HepG2 (cell line): ENCODE measurements around the gene TFB1M. TPM values are rescaled to one million over a fixed set of nuclear protein-coding genes. Genes with fewer than 3 reads are reported as not detected.

Source experiments
- IKZF4 ChIP-seq: sonication (generic); formaldehyde crosslinking; IDR thresholded peaks from 2 replicates; pipeline ENCODE4 v1.5.1; 2020; ENCODE audit warnings: borderline replicate concordance, mild to moderate bottlenecking, low read depth, missing genetic modification reagents; ENCODE audit errors: not compliant biosample characterization
- MZF1 ChIP-seq: sonication (generic); formaldehyde crosslinking; IDR thresholded peaks from 2 replicates; pipeline ENCODE4 v1.8.1; 2023; ENCODE audit warnings: mild to moderate bottlenecking, missing genetic modification reagents, borderline replicate concordance
- POLR2AphosphoS5 ChIP-seq: IDR thresholded peaks from 2 replicates; pipeline ENCODE4 v1.6.1; 2012; ENCODE audit warnings: low read depth, low read length
- POLR2G ChIP-seq: fragments of 200-400 bp; formaldehyde crosslinking; IDR thresholded peaks from 2 replicates; pipeline ENCODE4 v1.6.1; 2018; ENCODE audit warnings: mild to moderate bottlenecking, low read depth, low read length, moderate library complexity
- RAD21 ChIP-seq: fragments of 450-650 bp; formaldehyde crosslinking; IDR thresholded peaks from 2 replicates; pipeline ENCODE4 v1.5.0; 2020; ENCODE audit warnings: mild to moderate bottlenecking
- RBM22 ChIP-seq: fragments of 200-400 bp; formaldehyde crosslinking; optimal IDR thresholded peaks from 2 replicates; pipeline ENCODE3; 2017; ENCODE audit warnings: mild to moderate bottlenecking, low read length, moderate library complexity
- TOPORS ChIP-seq: sonication (generic); formaldehyde crosslinking; IDR thresholded peaks from 2 replicates; pipeline ENCODE4 v1.8.0; 2023; ENCODE audit warnings: mild to moderate bottlenecking, missing genetic modification reagents
- YEATS2 ChIP-seq: sonication (generic); formaldehyde crosslinking; IDR thresholded peaks from 2 replicates; pipeline ENCODE4 v1.4.0; 2020; ENCODE audit warnings: missing genetic modification reagents, borderline replicate concordance
- ZFX ChIP-seq: sonication (generic); formaldehyde crosslinking; IDR thresholded peaks from 2 replicates; pipeline ENCODE4 v1.4.0; 2020; ENCODE audit warnings: mild to moderate bottlenecking, low read depth, missing genetic modification reagents, moderate library complexity
- ZNF124 ChIP-seq: sonication (generic); formaldehyde crosslinking; IDR thresholded peaks from 2 replicates; pipeline ENCODE4 v1.4.0; 2020; ENCODE audit warnings: missing genetic modification reagents
- ZNF138 ChIP-seq: sonication (generic); formaldehyde crosslinking; IDR thresholded peaks from 2 replicates; pipeline ENCODE4 v1.5.0; 2020; ENCODE audit warnings: mild to moderate bottlenecking, low read depth, missing genetic modification reagents
- ZNF251 ChIP-seq: sonication (generic); formaldehyde crosslinking; IDR thresholded peaks from 2 replicates; pipeline ENCODE4 v1.9.0; 2021; ENCODE audit warnings: mild to moderate bottlenecking, missing genetic modification reagents
- ZNF329 ChIP-seq: sonication (generic); formaldehyde crosslinking; IDR thresholded peaks from 2 replicates; pipeline ENCODE4 v1.9.0; 2021; ENCODE audit warnings: low read depth, mild to moderate bottlenecking, missing genetic modification reagents
- ZNF343 ChIP-seq: sonication (generic); formaldehyde crosslinking; IDR thresholded peaks from 2 replicates; pipeline ENCODE4 v1.4.0; 2020; ENCODE audit warnings: mild to moderate bottlenecking, missing genetic modification reagents
- ZNF615 ChIP-seq: sonication (generic); formaldehyde crosslinking; IDR thresholded peaks from 2 replicates; pipeline ENCODE4 v1.5.0; 2020; ENCODE audit warnings: mild to moderate bottlenecking, missing genetic modification reagents, borderline replicate concordance
- ZNF781 ChIP-seq: sonication (generic); formaldehyde crosslinking; IDR thresholded peaks from 2 replicates; pipeline ENCODE4 v1.5.1; 2020; ENCODE audit warnings: borderline replicate concordance, mild to moderate bottlenecking, missing genetic modification reagents; ENCODE audit errors: not compliant biosample characterization
- polyA plus RNA-seq, 8 experiments: library from polyadenylated mRNA; depleted of rRNA in 3 of 8; stranded (reverse) in 7 of 8; unstranded in 1 of 8; fragments of >200 nt; fragmentation: Illumina TruSeq in 4 of 8; extraction: Trizol in 4 of 8; gene quantifications; 2 replicates each; pipeline versions ENCODE4 v1.2.1 to v1.2.3, GENCODE V29; 2011 to 2016; ENCODE audit warnings: low read depth in 4 of 8, missing spikeins in 1 of 8, mixed read lengths in 1 of 8; ENCODE audit not compliant: insufficient read depth in 1 of 8
- total RNA-seq, 5 experiments: library from RNA; depleted of rRNA; stranded (reverse); fragments of >200 nt; fragmentation: Illumina TruSeq; extraction: Trizol; gene quantifications; 2 replicates each; pipeline ENCODE4 v1.2.3, GENCODE V29; 2016; ENCODE audit warnings: low read depth in 1 of 5
- TF ChIP-seq, protein P1 (sequence below): sonication (generic); formaldehyde crosslinking; conservative IDR thresholded peaks from 2 replicates; pipeline ENCODE4 v1.4.0; 2020; ENCODE audit warnings: missing genetic modification reagents
- TF ChIP-seq, protein P2 (sequence below): sonication (generic); formaldehyde crosslinking; IDR thresholded peaks from 2 replicates; pipeline ENCODE4 v1.4.0; 2020; ENCODE audit warnings: mild to moderate bottlenecking, missing genetic modification reagents
- TF ChIP-seq, protein P3 (sequence below): sonication (generic); formaldehyde crosslinking; IDR thresholded peaks from 2 replicates; pipeline ENCODE4 v1.5.1; 2020; ENCODE audit warnings: missing genetic modification reagents, mild to moderate bottlenecking, borderline replicate concordance
- TF ChIP-seq, protein P4 (sequence below): sonication (generic); formaldehyde crosslinking; IDR thresholded peaks from 2 replicates; pipeline ENCODE4 v1.5.0; 2020; ENCODE audit warnings: mild to moderate bottlenecking, missing genetic modification reagents

The TFB1M gene
- total and polyA plus RNA-seq, 2 of the 13 experiments (the other 11 are each of a cell fraction or from before 2014, with no cell fraction given) = 91.4 to 122 TPM

- no peak for TF ChIP-seq ZNF329
- TF ChIP-seq MZF1 (CRISPR knock-in tag) = 0 out of 2 replicates have a peak, but pooled peaks have one; percentile 51
- 0 out of 2 replicates have a peak, but pooled peaks have one; percentile 47 for TF ChIP-seq TOPORS
- peak; percentile 22 for TF ChIP-seq IKZF4 (CRISPR knock-in tag)
- TF ChIP-seq ZFX (CRISPR knock-in tag) = peak; percentile 28; the same call in 1 of the 2 replicates
- TF ChIP-seq RAD21 (CRISPR knock-in tag) = no peak; the same call in 1 of the 2 replicates
- TF ChIP-seq, protein P1, sequence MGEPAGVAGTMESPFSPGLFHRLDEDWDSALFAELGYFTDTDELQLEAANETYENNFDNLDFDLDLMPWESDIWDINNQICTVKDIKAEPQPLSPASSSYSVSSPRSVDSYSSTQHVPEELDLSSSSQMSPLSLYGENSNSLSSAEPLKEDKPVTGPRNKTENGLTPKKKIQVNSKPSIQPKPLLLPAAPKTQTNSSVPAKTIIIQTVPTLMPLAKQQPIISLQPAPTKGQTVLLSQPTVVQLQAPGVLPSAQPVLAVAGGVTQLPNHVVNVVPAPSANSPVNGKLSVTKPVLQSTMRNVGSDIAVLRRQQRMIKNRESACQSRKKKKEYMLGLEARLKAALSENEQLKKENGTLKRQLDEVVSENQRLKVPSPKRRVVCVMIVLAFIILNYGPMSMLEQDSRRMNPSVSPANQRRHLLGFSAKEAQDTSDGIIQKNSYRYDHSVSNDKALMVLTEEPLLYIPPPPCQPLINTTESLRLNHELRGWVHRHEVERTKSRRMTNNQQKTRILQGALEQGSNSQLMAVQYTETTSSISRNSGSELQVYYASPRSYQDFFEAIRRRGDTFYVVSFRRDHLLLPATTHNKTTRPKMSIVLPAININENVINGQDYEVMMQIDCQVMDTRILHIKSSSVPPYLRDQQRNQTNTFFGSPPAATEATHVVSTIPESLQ (CRISPR knock-in tag) = 0 out of 2 replicates have a peak, but pooled peaks have one; percentile 1
- TF ChIP-seq ZNF251 (CRISPR knock-in tag) = no peak
- TF ChIP-seq, protein P2, sequence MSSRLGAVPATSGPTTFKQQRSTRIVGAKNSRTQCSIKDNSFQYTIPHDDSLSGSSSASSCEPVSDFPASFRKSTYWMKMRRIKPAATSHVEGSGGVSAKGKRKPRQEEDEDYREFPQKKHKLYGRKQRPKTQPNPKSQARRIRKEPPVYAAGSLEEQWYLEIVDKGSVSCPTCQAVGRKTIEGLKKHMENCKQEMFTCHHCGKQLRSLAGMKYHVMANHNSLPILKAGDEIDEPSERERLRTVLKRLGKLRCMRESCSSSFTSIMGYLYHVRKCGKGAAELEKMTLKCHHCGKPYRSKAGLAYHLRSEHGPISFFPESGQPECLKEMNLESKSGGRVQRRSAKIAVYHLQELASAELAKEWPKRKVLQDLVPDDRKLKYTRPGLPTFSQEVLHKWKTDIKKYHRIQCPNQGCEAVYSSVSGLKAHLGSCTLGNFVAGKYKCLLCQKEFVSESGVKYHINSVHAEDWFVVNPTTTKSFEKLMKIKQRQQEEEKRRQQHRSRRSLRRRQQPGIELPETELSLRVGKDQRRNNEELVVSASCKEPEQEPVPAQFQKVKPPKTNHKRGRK = no peak
- TF ChIP-seq, protein P3, sequence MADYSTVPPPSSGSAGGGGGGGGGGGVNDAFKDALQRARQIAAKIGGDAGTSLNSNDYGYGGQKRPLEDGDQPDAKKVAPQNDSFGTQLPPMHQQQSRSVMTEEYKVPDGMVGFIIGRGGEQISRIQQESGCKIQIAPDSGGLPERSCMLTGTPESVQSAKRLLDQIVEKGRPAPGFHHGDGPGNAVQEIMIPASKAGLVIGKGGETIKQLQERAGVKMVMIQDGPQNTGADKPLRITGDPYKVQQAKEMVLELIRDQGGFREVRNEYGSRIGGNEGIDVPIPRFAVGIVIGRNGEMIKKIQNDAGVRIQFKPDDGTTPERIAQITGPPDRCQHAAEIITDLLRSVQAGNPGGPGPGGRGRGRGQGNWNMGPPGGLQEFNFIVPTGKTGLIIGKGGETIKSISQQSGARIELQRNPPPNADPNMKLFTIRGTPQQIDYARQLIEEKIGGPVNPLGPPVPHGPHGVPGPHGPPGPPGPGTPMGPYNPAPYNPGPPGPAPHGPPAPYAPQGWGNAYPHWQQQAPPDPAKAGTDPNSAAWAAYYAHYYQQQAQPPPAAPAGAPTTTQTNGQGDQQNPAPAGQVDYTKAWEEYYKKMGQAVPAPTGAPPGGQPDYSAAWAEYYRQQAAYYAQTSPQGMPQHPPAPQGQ = no peak
- peak; percentile 58; the same call in 1 of the 2 replicates for TF ChIP-seq POLR2AphosphoS5
- TF ChIP-seq RBM22 = peak; percentile 45
- TF ChIP-seq ZNF781 (CRISPR knock-in tag) = peak; percentile 87
- TF ChIP-seq ZNF124 (CRISPR knock-in tag) = no peak
- TF ChIP-seq ZNF138 (CRISPR knock-in tag) = 0 out of 2 replicates have a peak, but pooled peaks have one; percentile 53
- 0 out of 2 replicates have a peak, but pooled peaks have one; percentile 9 for TF ChIP-seq ZNF615 (CRISPR knock-in tag)
- 0 out of 2 replicates have a peak, but pooled peaks have one; percentile 21 for TF ChIP-seq ZNF343
- TF ChIP-seq, protein P4, sequence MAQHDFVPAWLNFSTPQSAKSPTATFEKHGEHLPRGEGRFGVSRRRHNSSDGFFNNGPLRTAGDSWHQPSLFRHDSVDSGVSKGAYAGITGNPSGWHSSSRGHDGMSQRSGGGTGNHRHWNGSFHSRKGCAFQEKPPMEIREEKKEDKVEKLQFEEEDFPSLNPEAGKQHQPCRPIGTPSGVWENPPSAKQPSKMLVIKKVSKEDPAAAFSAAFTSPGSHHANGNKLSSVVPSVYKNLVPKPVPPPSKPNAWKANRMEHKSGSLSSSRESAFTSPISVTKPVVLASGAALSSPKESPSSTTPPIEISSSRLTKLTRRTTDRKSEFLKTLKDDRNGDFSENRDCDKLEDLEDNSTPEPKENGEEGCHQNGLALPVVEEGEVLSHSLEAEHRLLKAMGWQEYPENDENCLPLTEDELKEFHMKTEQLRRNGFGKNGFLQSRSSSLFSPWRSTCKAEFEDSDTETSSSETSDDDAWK (CRISPR knock-in tag) = no peak
- TF ChIP-seq YEATS2 (CRISPR knock-in tag) = 0 out of 2 replicates have a peak, but pooled peaks have one; percentile 4
- TF ChIP-seq POLR2G = peak; percentile 46; the same call in 1 of the 2 replicates
Observed at GRCh38 chr6:155329460-155330132, 15.3 kb upstream of the TFB1M start (continued).
